ENCODE data around the gene SMIM5.

DNA sequence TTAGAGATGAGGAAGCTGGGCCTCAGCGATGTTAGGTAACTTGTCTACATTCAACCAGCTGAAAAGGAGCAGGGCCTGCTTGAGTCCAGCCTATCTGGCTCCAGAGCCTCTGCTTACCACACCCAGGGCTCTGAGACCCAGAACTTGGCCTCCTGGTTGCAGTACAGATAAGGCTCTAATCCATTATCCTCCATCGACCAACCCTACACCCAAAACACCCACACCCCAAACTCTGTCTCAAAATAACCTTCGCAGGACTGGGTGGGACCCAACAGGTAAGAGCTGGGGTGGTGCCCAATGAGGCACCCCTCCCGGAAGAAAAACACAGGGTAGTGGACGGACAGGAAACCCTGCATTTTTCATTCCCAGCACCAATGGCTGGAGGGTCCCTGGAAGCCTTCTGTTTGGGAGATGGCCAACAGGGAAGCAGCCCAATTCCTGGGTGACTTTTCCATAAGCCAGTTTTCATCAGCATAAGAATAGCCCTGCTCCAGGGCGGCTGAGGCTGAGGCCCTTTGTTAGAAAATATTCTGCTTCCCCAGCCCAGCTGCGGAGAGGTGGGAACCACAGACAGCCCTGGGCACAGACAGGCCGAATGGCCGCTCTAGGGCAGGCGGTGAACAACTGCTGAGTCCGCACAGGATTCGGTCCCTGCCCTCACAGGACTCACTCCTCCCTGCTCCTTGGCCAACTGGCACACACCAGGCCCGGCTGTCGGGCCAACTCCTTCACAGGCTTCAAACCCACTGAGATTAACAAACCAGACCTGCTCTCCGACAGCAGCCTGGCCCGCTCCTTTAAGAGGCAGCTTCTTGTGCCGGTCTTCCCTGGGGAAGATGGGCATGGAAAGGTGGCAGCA lies 9.8 kb downstream of the SMIM5 start:
- no peak for TF ChIP-seq FOXP2 (optimal IDR thresholded peaks at IDR 0.05; ENCODE audit: control extremely low read depth, extremely low read length, insufficient read depth)
- no peak for TF ChIP-seq POLR2AphosphoS5 (IDR thresholded peaks at IDR 0.05; ENCODE audit: borderline replicate concordance, low read depth, low read length)
